Bladder microvascular endothelial cell (primary cell): ENCODE results near the gene KDM4D. TPM values are rescaled to one million over a fixed set of nuclear protein-coding genes. Genes with fewer than 3 reads are reported as not detected.

Experiments used
- total RNA-seq: library from RNA; depleted of rRNA; stranded (reverse); fragments of >200 nt; gene quantifications from 2 replicates; pipeline ENCODE4 v1.2.3, GENCODE V29; 2014

The KDM4D gene
- 0.38 and 0.49 TPM in 2 replicates for total RNA-seq

DNA sequence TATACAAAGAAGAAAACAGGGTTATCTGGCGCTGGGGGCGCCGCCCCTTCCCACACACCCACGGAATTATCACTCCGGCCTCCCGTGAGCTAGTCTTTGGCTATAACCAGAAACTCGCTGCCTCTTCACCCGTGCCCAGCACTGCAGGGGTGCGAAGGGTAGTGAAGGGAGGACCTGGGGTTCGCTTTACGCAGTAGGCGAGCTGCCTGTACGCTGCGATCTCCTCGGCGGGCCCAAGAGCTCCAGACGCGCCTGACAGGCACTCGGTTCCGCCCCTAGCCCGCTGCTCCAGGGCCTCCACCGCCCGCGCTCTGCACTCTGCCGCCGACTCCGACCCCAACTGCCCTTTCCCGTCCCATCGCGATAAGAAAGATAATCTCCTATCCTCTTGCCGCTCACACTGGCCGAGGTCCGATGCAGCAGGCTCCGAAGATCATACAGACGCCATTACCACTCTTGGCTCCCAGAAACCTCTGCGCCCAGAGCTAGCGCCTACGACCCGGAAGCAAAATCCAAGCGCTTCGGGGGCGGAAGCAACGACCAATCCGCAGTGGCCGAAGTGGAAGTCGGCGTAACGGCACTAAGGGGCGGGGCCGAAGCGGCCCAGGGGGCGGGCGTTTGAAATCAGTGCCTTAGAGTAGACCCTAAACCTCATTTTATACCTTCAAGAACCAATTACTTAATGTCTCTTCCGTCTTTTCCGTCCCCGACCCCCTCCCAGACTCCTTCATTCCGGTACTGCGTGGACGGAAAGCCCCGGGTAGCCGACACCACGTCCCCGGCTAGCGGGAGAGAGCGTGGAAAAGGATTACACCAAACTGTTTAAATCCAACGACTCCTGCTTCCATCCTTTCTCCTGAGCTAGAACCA lies at the start of gene KDM4D, which contains the start of gene CWC15:
Gene KDM4D (plus strand): TSS at position 611 of the 870 bp plus-strand sequence. CDS start 23,664 bp downstream, outside the sequence.
Gene CWC15 (minus strand): TSS at position 458 of the 870 bp plus-strand sequence. CDS start 1,371 bp downstream, outside the sequence.

DNA sequence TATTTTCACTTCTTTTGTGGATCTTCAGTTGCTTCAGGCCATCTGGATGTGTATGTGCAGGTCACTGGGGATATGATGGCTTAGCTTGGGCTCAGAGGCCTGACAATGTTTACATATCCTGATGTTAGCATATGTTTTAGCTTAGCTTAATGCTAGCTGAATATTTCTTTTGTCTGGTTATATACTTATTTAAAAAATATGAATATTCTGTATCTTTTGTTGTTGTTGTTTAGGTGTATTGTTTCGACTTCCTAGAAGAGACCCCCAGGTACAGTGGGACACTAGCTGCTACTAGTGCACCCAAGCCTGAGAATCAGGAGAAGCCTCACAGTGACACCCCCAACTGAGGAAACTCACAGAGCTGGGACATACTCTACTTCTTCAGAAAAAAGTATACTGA lies 51.4 kb downstream of the KDM4D start, which contains the start of gene KDM4E:
Gene KDM4E (plus strand): TSS at position 301 of the 400 bp plus-strand sequence. CDS start 300 bp downstream, outside the sequence.

Other genes with a start within 250 kb of the KDM4D start
- 17.8 and 47.6 TPM in 2 replicates for gene AMOTL1, start 205.4 kb upstream of the KDM4D start, total RNA-seq
- 27.2 and 46.6 TPM in 2 replicates for gene CWC15, start 153 bp upstream of the KDM4D start, total RNA-seq
- not detected in 2 replicates for gene KDM4E, start 51.5 kb downstream of the KDM4D start, total RNA-seq
- not detected in 2 replicates for gene KDM4F, start 75.7 kb downstream of the KDM4D start, total RNA-seq
- gene SRSF8, start 93.2 kb downstream of the KDM4D start, total RNA-seq = 11.7 and 16.7 TPM in 2 replicates
- 18.8 and 27.8 TPM in 2 replicates for gene ENDOD1, start 116.1 kb downstream of the KDM4D start, total RNA-seq